ENCODE data around the gene XRN2. TPM values are rescaled to one million over a fixed set of nuclear protein-coding genes. Genes with fewer than 3 reads are reported as not detected.

The XRN2 gene
- polyA plus RNA-seq, 2 of the 4 experiments (the other 2 are of a cell fraction): 125 to 192 TPM

DNA sequence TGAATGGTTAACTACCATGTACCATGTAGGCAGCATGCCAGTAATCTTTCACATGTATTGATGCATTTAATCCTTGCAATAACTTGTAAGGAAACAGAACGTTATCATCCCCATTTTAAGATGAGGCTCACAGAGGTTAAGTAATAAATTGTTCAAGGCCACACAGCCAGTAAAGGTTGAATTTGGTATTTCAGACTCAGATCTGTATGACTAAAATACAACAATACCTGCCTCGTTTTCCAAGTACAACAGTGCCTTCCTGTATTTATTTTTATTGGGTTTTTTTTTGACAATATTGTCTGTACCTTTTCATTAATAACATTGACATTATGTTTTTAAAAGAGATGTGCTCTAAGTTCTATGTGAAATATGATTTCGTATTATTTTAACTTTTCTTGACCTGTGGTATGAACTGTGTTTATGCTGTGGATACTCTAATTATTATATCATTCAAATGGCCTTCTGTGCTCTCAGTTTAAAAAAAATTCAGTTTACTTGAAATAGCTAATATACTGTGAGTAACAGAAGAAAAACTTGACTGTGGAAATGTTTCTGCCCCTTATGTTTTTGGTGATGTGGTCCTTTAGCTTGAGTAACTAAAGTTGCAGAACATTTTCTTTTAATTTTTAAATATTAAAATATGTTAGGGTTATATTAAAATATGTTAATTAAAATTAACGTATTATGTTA is 39.7 kb downstream of the XRN2 start:
- ATAC-seq: no peak
- H3K27ac ChIP-seq: no peak overlapping the region
- WGBS (ENCODE audit: missing lambda C conversion rate): 79% methylated on average over 4 of the region's 4 CpGs
- POLR2A ChIA-PET: interaction anchor here (1.4 kb wide), 1 partner anchor 40 kb away, joined by 4 read pairs; the partner anchor contains the start of gene XRN2
- no peak overlapping the region for H3K4me3 ChIP-seq
- no peaks in the 10 kb centered on the region for H3K9me3 ChIP-seq
- no peak for DNase-seq (ENCODE audit: low read depth in 1 of 2, low spot score in 1 of 2)
- peak; percentile 63 for FAIRE-seq
- no peaks in the 10 kb centered on the region for H3K4me1 ChIP-seq
- TF ChIP-seq KDM5A (IDR thresholded peaks at IDR 0.05) (no peak), FOSL2 (IDR thresholded peaks at IDR 0.05) (no peak), FOSL2 (CRISPR knock-in tag; IDR thresholded peaks at IDR 0.05) (no peak), ZNF302 (CRISPR knock-in tag; IDR thresholded peaks at IDR 0.05) (no peak)
- CTCF ChIA-PET: interaction anchor here (1.6 to 1.7 kb wide), 2 partner anchors 8 to 483 kb away, joined by 4 read pairs; no protein-coding TSS in a partner anchor
- no peak overlapping the region for H3K4me2 ChIP-seq

DNA sequence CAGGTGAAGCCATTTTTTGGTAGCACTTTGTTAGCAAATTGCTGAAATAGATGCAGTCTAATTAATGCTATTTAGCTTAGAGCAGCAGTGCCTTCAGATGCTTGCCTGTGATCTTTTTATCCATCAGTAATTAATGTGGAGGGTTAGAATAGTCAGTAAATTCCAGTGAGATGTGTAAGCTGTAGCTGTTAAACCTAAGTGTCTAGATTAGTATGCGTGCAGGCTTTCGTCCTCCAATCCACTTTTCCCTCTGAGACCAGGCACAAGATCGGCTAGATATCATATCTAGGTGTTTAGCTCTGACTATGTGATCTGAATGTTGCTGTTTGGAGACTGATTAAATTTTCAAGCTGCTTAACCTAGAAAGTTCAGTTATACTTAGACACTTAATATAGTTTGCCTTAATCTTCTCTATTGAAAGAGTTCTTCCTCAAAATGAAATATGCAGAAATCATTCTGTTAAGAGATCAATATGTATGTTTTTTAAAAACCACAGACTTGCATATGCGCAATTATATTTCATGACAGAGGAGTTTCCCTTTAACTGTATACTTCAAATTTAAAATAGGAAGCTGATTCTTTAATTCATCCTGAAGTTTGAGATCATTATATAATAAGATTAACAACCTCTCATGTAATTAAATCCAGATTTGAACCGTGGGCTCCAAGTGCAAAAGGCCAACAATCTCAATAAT is 41.2 kb downstream of the XRN2 start:
- H3K4me1 ChIP-seq: no peaks in the 10 kb centered on the region
- TF ChIP-seq RARB (CRISPR knock-in tag; IDR thresholded peaks at IDR 0.05) (no peak), RCOR1 (IDR thresholded peaks at IDR 0.05; ENCODE audit: low read depth, low read length) (no peak)
- 92% methylated on average over 5 of the region's 5 CpGs for WGBS (ENCODE audit: missing lambda C conversion rate)
- H3K27ac ChIP-seq: no peak overlapping the region
- ATAC-seq (no peak), FAIRE-seq (peak; percentile 46), DNase-seq (ENCODE audit: low read depth in 1 of 2, low spot score in 1 of 2) (no peak)
- POLR2A ChIA-PET: interaction anchor here (1.4 kb wide), 1 partner anchor 41 kb away, joined by 4 read pairs; the partner anchor contains the start of gene XRN2
- CTCF ChIA-PET: interaction anchor here (0.6 to 1.7 kb wide), 4 partner anchors 9 to 484 kb away, joined by 3 to 4 read pairs (median 4); no protein-coding TSS in a partner anchor
- H3K4me2 ChIP-seq: no peak overlapping the region
- no peak overlapping the region for H3K4me3 ChIP-seq
- no peaks in the 10 kb centered on the region for H3K9me3 ChIP-seq

DNA sequence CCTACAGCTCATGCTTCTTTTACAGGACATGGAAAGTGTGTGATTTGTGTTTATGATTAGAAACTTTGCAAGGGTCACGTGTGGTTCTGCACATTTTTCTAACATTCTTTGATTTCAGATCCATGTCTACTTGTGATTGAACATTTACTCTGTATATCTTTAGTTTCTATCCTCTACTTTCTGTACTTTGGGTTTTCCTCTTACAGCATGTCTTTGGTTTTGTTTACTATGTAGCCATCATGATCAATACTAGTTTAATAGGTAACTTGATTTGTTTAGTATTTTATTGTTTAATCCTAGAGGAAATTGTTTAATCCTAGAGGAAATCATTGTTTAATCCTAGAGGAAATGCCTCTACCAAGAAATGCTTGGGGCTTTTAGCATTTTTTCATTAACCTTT is 41.8 kb downstream of the XRN2 start:
- peak; percentile 94 for FAIRE-seq
- H3K4me2 ChIP-seq: no peak overlapping the region
- WGBS (ENCODE audit: missing lambda C conversion rate): 89% methylated on average over 1 of the region's 1 CpG
- POLR2A ChIA-PET: no interaction called here
- no peaks in the 10 kb centered on the region for H3K9me3 ChIP-seq
- CTCF ChIA-PET: interaction anchor here (0.5 to 1.5 kb wide), 2 partner anchors 20 to 109 kb away, joined by 3 read pairs; no protein-coding TSS in a partner anchor
- DNase-seq (ENCODE audit: low read depth in 1 of 2, low spot score in 1 of 2): no peak
- H3K4me1 ChIP-seq: no peaks in the 10 kb centered on the region
- no peak for ATAC-seq
- H3K4me3 ChIP-seq: no peak overlapping the region
- TF ChIP-seq EHMT2 (IDR thresholded peaks at IDR 0.05; ENCODE audit: low read depth) (no peak), KDM5A (IDR thresholded peaks at IDR 0.05) (no peak), POLR2A (IDR thresholded peaks at IDR 0.05; ENCODE audit: low read length) (no peak), JUNB (IDR thresholded peaks at IDR 0.05) (no peak), ZC3H11A (IDR thresholded peaks at IDR 0.05) (no peak), CBX8 (IDR thresholded peaks at IDR 0.05) (no peak), CBX2 (IDR thresholded peaks at IDR 0.05; ENCODE audit: borderline replicate concordance, low read depth) (no peak), GATA3 (IDR thresholded peaks at IDR 0.05; ENCODE audit: borderline replicate concordance) (no peak), HEYL (CRISPR knock-in tag; IDR thresholded peaks at IDR 0.05) (no peak), NR3C1 (IDR thresholded peaks at IDR 0.05) (no peak), EHF (CRISPR knock-in tag; IDR thresholded peaks at IDR 0.05) (no peak), HOXB5 (CRISPR knock-in tag; IDR thresholded peaks at IDR 0.05) (no peak), KDM1A (IDR thresholded peaks at IDR 0.05; ENCODE audit: low read depth) (no peak)
- TF ChIP-seq, protein P1, sequence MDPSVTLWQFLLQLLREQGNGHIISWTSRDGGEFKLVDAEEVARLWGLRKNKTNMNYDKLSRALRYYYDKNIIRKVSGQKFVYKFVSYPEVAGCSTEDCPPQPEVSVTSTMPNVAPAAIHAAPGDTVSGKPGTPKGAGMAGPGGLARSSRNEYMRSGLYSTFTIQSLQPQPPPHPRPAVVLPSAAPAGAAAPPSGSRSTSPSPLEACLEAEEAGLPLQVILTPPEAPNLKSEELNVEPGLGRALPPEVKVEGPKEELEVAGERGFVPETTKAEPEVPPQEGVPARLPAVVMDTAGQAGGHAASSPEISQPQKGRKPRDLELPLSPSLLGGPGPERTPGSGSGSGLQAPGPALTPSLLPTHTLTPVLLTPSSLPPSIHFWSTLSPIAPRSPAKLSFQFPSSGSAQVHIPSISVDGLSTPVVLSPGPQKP (IDR thresholded peaks at IDR 0.05; ENCODE audit: low read depth, low read length): no peak
- TF ChIP-seq, protein P2, sequence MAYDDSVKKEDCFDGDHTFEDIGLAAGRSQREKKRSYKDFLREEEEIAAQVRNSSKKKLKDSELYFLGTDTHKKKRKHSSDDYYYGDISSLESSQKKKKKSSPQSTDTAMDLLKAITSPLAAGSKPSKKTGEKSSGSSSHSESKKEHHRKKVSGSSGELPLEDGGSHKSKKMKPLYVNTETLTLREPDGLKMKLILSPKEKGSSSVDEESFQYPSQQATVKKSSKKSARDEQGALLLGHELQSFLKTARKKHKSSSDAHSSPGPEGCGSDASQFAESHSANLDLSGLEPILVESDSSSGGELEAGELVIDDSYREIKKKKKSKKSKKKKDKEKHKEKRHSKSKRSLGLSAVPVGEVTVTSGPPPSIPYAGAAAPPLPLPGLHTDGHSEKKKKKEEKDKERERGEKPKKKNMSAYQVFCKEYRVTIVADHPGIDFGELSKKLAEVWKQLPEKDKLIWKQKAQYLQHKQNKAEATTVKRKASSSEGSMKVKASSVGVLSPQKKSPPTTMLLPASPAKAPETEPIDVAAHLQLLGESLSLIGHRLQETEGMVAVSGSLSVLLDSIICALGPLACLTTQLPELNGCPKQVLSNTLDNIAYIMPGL (CRISPR knock-in tag; IDR thresholded peaks at IDR 0.05; ENCODE audit: borderline replicate concordance): no peak
- TF ChIP-seq, protein P3, sequence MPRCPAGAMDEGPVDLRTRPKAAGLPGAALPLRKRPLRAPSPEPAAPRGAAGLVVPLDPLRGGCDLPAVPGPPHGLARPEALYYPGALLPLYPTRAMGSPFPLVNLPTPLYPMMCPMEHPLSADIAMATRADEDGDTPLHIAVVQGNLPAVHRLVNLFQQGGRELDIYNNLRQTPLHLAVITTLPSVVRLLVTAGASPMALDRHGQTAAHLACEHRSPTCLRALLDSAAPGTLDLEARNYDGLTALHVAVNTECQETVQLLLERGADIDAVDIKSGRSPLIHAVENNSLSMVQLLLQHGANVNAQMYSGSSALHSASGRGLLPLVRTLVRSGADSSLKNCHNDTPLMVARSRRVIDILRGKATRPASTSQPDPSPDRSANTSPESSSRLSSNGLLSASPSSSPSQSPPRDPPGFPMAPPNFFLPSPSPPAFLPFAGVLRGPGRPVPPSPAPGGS (IDR thresholded peaks at IDR 0.05): no peak
- H3K27ac ChIP-seq: no peak overlapping the region

All from A549 (cell line).